ENCODE measurements around the gene UGT1A10. TPM values are rescaled to one million over a fixed set of nuclear protein-coding genes. Genes with fewer than 3 reads are reported as not detected.
"Not testable (repeated sequence)": the region's sequence is repeated elsewhere in the genome, so short reads cannot be mapped to it uniquely, and the experiment has no call there.

The UGT1A10 gene
- total and polyA plus RNA-seq, 4 donors, result 0.38 TPM; not detected in 3

DNA sequence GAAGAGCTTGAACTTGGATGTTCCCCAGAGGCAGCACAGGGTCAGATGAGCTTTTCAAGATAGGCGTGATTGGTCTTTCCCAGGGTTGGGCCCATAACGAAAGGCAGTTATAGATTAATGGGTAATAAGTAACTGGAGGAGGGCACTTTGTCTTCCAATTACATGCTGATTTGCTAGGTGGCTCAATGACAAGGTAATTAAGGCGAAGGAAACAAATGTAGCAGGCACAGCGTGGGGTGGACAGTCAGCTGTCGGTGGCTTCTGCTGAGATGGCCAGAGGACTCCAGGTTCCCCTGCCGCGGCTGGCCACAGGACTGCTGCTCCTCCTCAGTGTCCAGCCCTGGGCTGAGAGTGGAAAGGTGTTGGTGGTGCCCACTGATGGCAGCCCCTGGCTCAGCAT, 82.3 kb downstream of the UGT1A10 start, which contains the start of gene UGT1A4:
TSS of gene UGT1A4 (plus strand) at position 185 of the 400 bp plus-strand sequence. CDS start at position 270, 85 bp downstream.
- intact Hi-C loops (cut with DNase I), result no loop called here
- H3K27me3 ChIP-seq (ENCODE audit: control insufficient read depth in 1 of 2, insufficient read depth in 2 of 2, low read length in 1 of 2), result no peaks in the 10 kb centered on the region
- DNase-seq (no peak), ATAC-seq (ENCODE audit: low FRiP score) (no peak)
- no peaks in the 10 kb centered on the region for H3K4me1 ChIP-seq (ENCODE audit: control insufficient read depth in 1 of 2, insufficient read depth in 2 of 2, low read length in 2 of 2)
- no peak within 1 kb of the TSS for H3K4me3 ChIP-seq (ENCODE audit: low read length in 2 of 2)
- H3K9me3 ChIP-seq (ENCODE audit: control insufficient read depth, low read length), result peaks cover 1% of the 10 kb centered on the region
- WGBS, 2 donors, result 78 to 85% methylated on average over 7 of the region's 7 CpGs
- H3K27ac ChIP-seq (ENCODE audit: low read depth in 1 of 2, low read length in 2 of 2), result no peak within 1 kb of the TSS
- no peaks in the 10 kb centered on the region for H3K36me3 ChIP-seq (ENCODE audit: control insufficient read depth in 1 of 2, insufficient read depth in 2 of 2, low read length in 1 of 2)

- Histone ChIP-seq H3K9me3 (ENCODE audit: control insufficient read depth, low read length) (no peaks in the 10 kb centered on the region), H3K4me3 (ENCODE audit: low read length in 2 of 2) (no peak within 1 kb of the TSS), H3K27ac (ENCODE audit: low read depth in 1 of 2, low read length in 2 of 2) (no peak within 1 kb of the TSS), H3K36me3 (ENCODE audit: control insufficient read depth in 1 of 2, insufficient read depth in 2 of 2, low read length in 1 of 2) (no peaks in the 10 kb centered on the region), H3K27me3 (ENCODE audit: control insufficient read depth in 1 of 2, insufficient read depth in 2 of 2, low read length in 1 of 2) (no peaks in the 10 kb centered on the region), H3K4me1 (ENCODE audit: control insufficient read depth in 1 of 2, insufficient read depth in 2 of 2, low read length in 2 of 2) (no peaks in the 10 kb centered on the region)
- DNase-seq, result no peak
- no peak for ATAC-seq (ENCODE audit: low FRiP score)
- 75 to 79% methylated on average over 8 of the region's 8 CpGs for WGBS, 2 donors
- intact Hi-C loops (cut with DNase I), result no loop called here
Observed at GRCh38 chr2:233728723-233729301, 92.6 kb downstream of the UGT1A10 start, which contains the start of gene UGT1A3. Gene UGT1A3, plus strand, starts transcription at chr2:233729042. Its CDS starts 85 bp downstream, at chr2:233729127.

DNA sequence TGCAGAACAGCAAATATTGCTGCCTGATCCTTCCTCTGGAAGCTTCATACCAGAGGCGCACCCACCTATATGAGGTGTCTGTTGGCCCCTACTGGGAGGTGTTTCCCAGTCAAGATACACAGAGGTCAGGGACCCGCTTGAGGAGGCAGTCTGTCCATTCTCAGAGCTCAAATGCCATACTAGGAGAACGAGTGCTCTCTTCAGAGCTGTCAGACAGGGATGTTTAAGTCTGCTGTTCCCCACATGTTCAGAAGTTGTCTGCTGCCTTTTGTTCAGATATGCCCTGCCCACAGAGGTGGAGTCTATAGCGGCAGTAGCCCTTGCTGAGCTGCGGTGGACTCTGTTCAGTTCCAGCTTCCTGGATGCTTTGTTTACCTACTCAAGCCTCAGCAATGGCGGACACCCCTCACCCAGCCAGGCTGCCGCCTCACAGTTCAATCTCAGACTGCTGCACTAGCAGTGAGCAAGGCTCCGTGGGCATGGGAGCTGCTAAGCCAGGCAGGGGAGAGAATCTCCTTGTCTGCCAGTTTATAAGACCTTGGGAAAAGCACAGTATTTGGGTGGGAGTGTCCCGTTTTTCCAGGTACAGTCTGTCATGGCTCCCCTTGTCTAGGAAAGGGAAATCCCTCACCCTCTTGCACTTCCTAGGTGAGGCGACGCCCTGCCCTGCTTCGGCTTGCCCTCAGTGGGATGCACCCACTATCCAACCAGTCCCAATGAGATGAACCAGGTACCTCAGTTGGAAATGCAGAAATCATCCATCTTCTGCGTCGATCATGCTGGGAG, 100.8 kb downstream of the UGT1A10 start:
- H3K27ac ChIP-seq (ENCODE audit: low read depth in 1 of 2, low read length in 2 of 2); intact Hi-C loops (cut with DNase I); H3K4me3 ChIP-seq (ENCODE audit: low read length in 2 of 2); H3K27me3 ChIP-seq (ENCODE audit: control insufficient read depth in 1 of 2, insufficient read depth in 2 of 2, low read length in 1 of 2); H3K36me3 ChIP-seq (ENCODE audit: control insufficient read depth in 1 of 2, insufficient read depth in 2 of 2, low read length in 1 of 2); H3K9me3 ChIP-seq (ENCODE audit: control insufficient read depth, low read length); ATAC-seq (ENCODE audit: low FRiP score); DNase-seq; H3K4me1 ChIP-seq (ENCODE audit: control insufficient read depth in 1 of 2, insufficient read depth in 2 of 2, low read length in 2 of 2): not testable (repeated sequence)
- WGBS, 2 donors, result 81 to 85% methylated on average over 14 of the region's 14 CpGs

DNA sequence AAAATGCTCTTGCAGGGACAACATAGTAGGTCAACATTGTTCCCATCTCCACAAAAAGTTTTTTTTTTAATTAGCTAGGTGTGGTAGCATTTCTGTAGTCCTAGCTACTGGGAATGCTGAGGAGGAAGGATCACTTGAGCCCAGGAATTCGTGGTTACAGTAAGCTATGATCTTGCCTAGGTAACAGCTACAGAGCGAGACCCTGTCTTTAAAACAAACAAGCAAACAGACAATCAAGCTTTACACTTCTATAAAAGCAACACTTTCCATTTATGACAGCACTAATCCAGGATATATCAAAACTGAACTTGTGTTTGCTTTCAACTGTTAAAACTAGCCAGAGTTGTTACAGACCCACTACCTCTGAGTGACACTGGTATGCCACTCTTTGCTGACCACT, 104.6 kb downstream of the UGT1A10 start:
- Histone ChIP-seq H3K4me1 (ENCODE audit: control insufficient read depth in 1 of 2, insufficient read depth in 2 of 2, low read length in 2 of 2) (no peaks in the 10 kb centered on the region), H3K4me3 (ENCODE audit: low read length in 2 of 2) (no peak overlapping the region), H3K9me3 (ENCODE audit: control insufficient read depth, low read length) (no peaks in the 10 kb centered on the region), H3K27me3 (ENCODE audit: control insufficient read depth in 1 of 2, insufficient read depth in 2 of 2, low read length in 1 of 2) (no peaks in the 10 kb centered on the region), H3K36me3 (ENCODE audit: control insufficient read depth in 1 of 2, insufficient read depth in 2 of 2, low read length in 1 of 2) (no peaks in the 10 kb centered on the region), H3K27ac (ENCODE audit: low read depth in 1 of 2, low read length in 2 of 2) (no peak overlapping the region)
- intact Hi-C loops (cut with DNase I), result no loop called here
- DNase-seq (no peak), ATAC-seq (ENCODE audit: low FRiP score) (no peak)
- WGBS, 2 donors, result 53 to 70% methylated on average over 2 of the region's 2 CpGs

DNA sequence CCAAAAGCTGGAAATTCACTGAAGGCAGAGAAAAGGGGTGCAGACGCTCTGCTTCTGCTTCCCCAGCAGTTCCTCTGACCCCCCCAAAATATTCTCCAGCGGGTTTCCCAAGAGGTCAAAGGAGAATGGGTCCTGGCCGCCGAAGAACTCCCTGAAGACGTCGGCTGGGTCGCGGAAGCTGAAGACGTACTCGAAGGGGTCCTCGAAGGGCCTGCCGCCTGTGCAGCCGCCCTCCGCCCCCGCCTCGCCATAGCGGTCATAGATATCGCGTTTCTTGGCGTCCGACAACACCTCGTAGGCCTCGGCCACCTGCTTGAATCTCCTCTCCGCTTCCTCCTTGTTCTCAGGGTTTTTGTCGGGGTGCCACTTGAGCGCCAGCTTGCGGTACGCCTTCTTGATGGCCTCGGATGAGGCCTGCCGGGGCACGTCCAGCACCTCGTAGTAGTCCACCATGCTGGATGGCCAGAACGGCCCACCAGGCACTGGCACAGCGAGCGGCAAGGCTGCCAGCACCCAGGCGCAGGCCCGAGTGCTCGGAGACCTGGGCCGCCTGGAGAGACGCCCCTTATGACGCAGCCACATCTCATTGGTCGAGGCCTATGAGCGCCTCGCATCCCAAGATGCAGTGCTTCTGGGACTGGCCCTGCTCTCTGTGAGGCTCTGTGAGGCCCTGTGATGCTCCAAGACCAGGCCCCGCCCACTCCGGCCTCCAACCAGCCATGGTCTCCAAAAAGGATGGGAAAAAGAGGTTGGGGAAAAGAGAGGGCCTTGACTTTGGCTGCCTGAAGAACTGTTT, 107.4 kb downstream of the UGT1A10 start:
- WGBS, 2 donors, result 94 to 95% methylated on average over 44 to 46 of the region's 46 CpGs
- Histone ChIP-seq H3K36me3 (ENCODE audit: control insufficient read depth in 1 of 2, insufficient read depth in 2 of 2, low read length in 1 of 2) (no peaks in the 10 kb centered on the region), H3K27me3 (ENCODE audit: control insufficient read depth in 1 of 2, insufficient read depth in 2 of 2, low read length in 1 of 2) (no peaks in the 10 kb centered on the region), H3K4me1 (ENCODE audit: control insufficient read depth in 1 of 2, insufficient read depth in 2 of 2, low read length in 2 of 2) (no peaks in the 10 kb centered on the region), H3K27ac (ENCODE audit: low read depth in 1 of 2, low read length in 2 of 2) (no peak overlapping the region), H3K9me3 (ENCODE audit: control insufficient read depth, low read length) (no peaks in the 10 kb centered on the region), H3K4me3 (ENCODE audit: low read length in 2 of 2) (no peak overlapping the region)
- DNase-seq (no peak), ATAC-seq (ENCODE audit: low FRiP score) (no peak)
- intact Hi-C loops (cut with DNase I), result no loop called here

GRCh38 chr2:233745073-233745755, 109.0 kb downstream of the UGT1A10 start:
- H3K27me3 ChIP-seq (ENCODE audit: control insufficient read depth in 1 of 2, insufficient read depth in 2 of 2, low read length in 1 of 2), result no peaks in the 10 kb centered on the region
- intact Hi-C loops (cut with DNase I), result no loop called here
- no peaks in the 10 kb centered on the region for H3K9me3 ChIP-seq (ENCODE audit: control insufficient read depth, low read length)

DNA sequence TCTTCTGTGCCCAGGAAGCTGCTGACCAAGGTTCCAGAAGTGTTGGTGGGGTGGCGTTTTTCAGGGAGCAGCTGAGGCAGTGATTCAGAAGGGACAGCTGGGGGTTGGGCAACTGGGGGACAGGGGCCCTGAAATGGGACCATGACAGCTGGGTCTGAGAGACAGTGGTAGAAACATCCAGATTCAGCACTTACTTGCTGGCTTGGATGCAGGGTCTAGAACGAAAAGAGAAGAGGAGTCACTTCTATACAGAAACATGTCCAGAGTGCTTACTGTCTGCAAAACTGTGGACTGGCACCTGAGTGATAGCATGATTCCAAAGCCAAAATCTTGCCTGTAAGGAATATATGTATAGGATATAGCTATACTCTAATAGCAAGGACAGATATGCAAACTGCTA, 109.6 kb downstream of the UGT1A10 start:
- H3K4me3 ChIP-seq (ENCODE audit: low read length in 2 of 2); H3K36me3 ChIP-seq (ENCODE audit: control insufficient read depth in 1 of 2, insufficient read depth in 2 of 2, low read length in 1 of 2); intact Hi-C loops (cut with DNase I); ATAC-seq (ENCODE audit: low FRiP score); H3K27me3 ChIP-seq (ENCODE audit: control insufficient read depth in 1 of 2, insufficient read depth in 2 of 2, low read length in 1 of 2); DNase-seq; H3K4me1 ChIP-seq (ENCODE audit: control insufficient read depth in 1 of 2, insufficient read depth in 2 of 2, low read length in 2 of 2); H3K27ac ChIP-seq (ENCODE audit: low read depth in 1 of 2, low read length in 2 of 2); H3K9me3 ChIP-seq (ENCODE audit: control insufficient read depth, low read length): not testable (repeated sequence)
- 49 to 68% methylated on average over 2 of the region's 2 CpGs for WGBS, 2 donors

More at GRCh38 chr2:233745073-233745755, 109.0 kb downstream of the UGT1A10 start:
- no peak overlapping the region for H3K27ac ChIP-seq (ENCODE audit: low read depth in 1 of 2, low read length in 2 of 2)
- ATAC-seq (ENCODE audit: low FRiP score) (no peak), DNase-seq (no peak)
- no peak overlapping the region for H3K4me3 ChIP-seq (ENCODE audit: low read length in 2 of 2)
- no peaks in the 10 kb centered on the region for H3K36me3 ChIP-seq (ENCODE audit: control insufficient read depth in 1 of 2, insufficient read depth in 2 of 2, low read length in 1 of 2)
- WGBS, 2 donors, result 81 to 84% methylated on average over 5 of the region's 5 CpGs
- no peaks in the 10 kb centered on the region for H3K4me1 ChIP-seq (ENCODE audit: control insufficient read depth in 1 of 2, insufficient read depth in 2 of 2, low read length in 2 of 2)

GRCh38 chr2:233746475-233747282, 110.4 kb downstream of the UGT1A10 start:
- ATAC-seq (ENCODE audit: low FRiP score) (no peak), DNase-seq (no peak)
- H3K27ac ChIP-seq (ENCODE audit: low read depth in 1 of 2, low read length in 2 of 2), result no peak overlapping the region
- no peaks in the 10 kb centered on the region for H3K4me1 ChIP-seq (ENCODE audit: control insufficient read depth in 1 of 2, insufficient read depth in 2 of 2, low read length in 2 of 2)
- H3K27me3 ChIP-seq (ENCODE audit: control insufficient read depth in 1 of 2, insufficient read depth in 2 of 2, low read length in 1 of 2), result no peaks in the 10 kb centered on the region
- H3K4me3 ChIP-seq (ENCODE audit: low read length in 2 of 2), result no peak overlapping the region
- no peaks in the 10 kb centered on the region for H3K9me3 ChIP-seq (ENCODE audit: control insufficient read depth, low read length)
- no peaks in the 10 kb centered on the region for H3K36me3 ChIP-seq (ENCODE audit: control insufficient read depth in 1 of 2, insufficient read depth in 2 of 2, low read length in 1 of 2)
- 67 to 73% methylated on average over 10 of the region's 10 CpGs for WGBS, 2 donors
- intact Hi-C loops (cut with DNase I), result no loop called here
